Measurements from ENCODE around the gene KLHL21.

Gene KLHL21

DNA sequence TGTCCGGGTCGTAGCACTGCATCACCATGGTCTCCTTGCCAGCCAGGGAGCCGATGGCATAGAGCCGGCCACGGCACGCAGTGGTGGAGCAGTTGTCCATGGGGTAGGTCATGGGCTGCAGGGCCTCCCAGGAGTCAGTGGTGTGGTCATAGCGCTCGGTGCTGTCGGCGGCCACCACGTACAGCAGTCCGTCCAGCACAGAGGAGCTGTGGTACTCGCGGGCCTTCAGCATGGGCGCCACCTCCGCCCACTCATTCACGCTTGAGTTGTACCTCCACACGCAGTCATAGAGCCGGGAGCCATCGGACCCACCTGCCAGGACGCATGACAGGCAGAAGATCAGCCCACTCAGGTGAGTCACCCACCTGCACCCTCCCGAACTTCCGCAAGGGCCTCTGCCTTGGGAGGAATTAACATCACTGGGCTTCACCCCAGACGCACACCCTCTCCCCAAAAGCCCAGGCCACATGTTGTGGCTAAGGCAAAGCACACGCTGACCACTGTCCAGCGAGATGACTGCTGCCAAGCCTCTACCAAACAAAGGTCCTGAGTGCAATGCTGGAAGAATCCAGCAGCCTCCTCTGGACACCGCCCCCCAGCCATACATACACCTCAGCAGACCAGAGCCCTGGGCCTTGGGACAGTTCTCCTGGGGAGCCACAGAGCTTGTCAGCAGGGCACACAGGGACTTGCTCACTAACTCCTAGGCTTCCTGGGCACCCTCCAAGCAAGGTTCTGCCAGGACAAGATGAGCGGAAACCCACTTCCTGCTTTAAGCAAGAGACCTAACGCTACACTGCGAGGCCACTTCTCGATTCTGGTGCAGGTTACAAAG, 3.3 kb downstream of the KLHL21 start:
- DNase-seq = no peak

DNA sequence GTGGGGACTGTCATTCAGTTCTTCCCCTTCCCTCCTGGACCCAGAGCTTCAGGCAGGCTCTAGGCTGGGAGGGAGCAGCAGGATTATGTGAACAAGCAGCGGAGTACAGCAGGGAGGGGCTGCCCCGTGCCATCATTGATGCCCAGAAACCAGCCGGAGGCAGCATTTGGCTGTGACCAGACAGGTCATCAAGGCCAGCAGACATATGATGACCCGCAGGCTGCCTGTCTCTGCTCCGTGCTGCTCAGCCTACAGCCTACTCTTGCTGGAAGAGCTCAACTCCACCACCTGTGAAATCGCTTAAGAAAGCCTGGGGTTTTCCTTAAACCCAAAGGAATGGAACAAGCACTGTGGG, 4.9 kb downstream of the KLHL21 start:
- no peak for DNase-seq

DNA sequence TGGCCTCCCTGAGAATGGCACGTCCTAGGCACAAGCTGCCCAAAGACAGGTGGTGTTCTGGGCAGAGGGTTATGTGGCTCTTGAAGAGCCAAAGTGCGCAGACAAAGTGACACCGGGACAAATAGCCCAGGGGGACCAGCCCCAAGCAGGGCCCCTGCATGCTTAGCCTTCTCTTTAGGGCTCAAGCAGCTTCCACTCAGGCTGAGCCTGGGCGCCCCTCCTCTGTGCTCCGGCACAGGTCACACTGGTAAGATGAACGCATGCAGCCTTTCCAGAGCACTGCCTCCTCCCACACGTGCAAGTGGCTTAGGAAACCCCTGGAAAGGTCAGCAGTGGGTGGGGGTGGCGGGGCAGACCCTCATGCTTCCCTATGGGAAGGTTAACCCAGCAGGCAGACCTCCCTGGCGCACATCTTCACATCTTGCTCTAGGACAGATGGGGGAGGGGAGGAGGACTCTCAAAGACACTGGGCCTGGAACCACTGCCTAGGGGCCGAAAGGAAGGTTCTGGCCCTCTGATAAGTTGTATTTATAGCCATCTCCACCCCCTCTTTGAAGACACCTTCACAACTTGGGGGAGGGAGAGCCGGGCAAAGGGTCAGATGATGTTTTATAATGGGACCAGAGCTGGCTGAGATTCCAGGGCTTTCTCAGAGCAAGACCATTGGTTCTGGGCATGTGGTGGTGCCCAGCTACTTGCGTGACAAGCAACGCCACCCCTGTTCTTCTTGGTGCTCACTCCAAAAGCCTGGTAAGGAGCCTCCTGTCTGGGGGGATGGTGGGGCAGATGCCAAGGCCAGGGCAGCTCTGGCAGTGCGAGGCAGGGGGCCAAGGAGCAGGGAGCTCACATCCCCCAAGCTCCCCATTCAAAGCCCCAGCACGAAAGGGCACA, 5.5 kb downstream of the KLHL21 start:
- no peak for DNase-seq

DNA sequence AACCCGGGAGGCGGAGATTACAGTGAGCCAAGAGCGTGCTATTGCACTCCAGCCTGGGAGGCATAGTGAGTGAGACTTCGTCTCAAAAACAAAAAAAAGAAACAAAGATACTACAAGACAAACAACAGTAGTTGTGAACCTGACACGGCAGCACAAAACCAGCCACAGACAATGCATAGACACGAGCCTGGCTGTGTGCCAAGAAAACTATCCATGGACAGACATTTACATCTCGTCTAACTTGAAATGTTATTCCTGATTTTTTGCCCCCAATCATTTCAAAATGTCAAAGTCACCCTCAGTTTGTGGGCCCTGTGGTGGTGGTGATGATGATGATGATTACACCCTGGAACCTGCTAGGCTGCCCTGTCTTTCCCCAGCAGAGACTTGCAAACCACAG, 6.3 kb downstream of the KLHL21 start:
- DNase-seq = no peak

DNA sequence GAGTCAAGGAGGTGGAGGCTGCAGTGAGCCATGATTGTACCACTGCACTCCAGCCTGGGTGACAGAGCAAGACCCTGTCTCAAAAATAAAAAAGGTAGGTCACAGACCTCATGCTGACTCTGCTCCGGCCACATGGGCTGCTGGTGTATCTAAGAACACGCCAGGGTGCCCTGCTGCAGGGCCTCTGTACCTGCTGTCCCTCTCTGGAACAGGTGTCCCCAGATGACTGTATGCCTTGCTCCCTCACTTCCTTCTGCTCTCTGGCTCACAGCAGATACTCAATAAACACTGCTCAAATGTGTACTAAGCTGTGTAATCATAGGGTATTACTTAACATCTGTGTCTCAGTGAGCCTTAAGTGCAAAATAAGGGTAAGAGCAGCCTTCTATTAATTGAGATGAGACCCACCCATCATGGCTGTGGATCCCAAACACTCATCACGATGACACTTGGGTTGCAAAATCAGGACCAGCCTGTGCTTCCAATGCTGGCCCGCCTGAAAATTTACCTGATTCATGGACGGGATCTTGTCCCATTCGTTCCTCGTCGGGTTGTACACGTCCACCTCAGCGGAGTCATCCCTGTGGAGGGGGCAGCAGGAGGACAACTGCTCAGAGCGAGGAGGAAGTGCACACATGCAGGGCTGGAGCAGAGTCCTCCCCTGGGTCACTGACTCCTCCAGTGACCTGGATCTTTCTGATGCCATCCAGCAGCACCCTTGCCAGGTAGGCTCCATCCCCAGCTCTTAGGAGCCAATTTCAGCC, 7.5 kb downstream of the KLHL21 start:
- DNase-seq = no peak

DNA sequence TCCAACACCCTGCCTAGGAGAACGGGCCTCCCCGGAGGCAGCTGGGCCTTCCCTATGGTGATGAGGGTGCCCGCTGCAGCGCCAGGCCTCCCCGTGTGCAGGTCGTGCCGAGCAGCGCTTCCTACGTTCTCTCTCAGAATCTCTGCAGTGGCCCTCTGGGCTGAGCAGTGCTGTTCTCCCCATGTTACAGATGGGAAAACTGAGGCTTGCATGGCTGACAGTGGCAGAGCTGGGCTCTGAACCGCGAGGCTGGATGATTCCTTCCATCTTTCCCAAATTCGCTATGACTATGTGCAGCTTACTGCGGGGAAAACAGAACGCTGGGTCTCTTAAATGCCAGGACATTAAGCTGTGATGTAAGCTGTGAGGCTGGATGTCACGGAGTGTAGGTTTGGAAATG, 8.9 kb downstream of the KLHL21 start:
- no peak for DNase-seq

DNA sequence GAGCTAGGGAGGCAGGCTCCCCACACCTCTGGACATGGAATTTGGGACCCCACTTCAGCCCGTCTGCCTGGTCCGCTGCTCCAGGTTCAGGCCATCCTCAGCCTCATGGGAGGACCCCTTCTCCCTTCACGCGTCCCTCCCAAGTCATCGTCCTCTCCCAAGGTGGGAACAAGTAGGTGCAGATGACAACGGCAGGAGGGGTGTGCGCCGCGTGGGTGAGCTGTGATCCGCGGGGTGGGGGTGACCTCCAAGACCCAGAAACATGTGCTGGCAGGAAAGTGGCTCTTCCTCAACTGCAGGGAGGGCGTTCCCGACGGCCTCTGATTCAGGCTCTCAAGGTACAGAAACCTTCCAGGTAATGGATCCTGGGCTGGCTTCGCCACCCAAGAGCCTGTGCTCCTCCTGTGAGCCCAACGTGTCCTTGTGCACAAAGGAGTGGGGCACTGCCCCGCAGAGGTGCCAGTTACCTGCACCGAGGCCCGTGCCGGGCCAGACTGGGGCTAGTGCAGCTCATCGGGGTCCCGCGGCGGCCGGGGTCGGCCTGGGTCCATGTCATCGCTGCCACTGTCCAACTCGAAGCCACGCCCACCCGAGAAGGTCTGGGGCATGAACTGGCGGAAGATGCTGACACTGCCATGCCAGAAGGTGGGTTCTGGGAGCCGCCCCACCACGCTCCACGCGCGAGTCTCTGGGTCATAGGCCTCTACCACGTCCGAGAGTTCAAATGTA, 9.6 kb downstream of the KLHL21 start:
- no peak for DNase-seq

DNA sequence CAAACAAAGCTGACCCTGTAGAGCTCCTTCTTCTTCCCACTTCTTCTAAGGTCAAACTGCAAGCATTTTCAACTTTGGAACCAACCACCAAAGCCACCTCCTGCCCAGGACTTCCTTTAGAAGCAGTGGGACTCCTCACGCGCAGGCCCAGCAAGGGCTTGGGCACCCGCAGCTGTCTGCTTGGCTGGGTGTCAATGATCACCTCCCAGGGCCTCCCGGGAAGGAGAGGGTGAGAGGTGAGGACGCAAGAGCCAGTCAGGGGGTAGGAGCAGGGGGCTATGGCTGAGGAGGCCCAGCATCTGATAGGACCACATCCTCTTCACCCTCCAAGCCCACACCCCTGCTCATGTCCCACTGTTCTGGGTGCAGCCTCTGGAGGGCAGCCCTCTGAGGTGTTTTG, 10.2 kb downstream of the KLHL21 start:
- DNase-seq = no peak

DNA sequence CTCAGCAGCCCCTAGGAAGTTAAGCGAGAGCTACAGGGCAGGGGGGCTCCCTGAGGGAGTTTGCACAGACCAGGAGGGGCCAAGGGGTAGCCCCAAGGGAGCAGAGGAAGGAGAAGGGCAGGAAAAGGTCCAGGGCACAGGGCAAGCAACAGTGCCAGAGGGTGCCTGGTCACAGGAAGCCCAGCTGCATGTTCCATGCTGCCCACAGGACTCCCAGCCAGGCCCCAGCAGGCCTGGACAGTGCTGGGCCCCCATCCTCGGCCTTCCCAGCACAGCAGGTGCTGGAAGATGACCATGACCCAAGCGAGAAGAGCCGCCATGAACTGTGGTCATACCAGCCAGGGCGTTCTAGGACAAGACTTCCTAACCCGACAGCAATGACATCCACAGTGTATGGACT, 11.0 kb downstream of the KLHL21 start:
- no peak for DNase-seq

DNA sequence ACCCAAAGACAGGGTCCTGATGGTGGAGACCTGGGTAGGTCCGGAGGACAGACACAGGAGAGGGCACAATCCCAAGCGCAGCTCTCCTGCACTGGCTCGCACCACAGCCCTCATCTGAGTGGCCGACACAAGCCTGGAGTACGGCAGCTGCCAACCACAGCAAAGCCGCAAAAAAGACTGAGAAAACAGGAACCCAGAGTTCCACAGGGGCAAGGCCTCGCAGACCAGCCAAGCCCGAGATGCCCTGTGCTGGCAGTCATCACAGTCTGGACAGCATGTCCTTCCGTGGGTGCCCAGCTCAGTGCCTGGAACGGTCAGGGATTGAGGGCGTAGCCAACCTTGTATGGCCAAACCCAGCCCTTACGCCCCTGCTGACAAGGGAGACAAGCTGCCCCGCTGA, 11.4 kb downstream of the KLHL21 start:
- DNase-seq = no peak

DNA sequence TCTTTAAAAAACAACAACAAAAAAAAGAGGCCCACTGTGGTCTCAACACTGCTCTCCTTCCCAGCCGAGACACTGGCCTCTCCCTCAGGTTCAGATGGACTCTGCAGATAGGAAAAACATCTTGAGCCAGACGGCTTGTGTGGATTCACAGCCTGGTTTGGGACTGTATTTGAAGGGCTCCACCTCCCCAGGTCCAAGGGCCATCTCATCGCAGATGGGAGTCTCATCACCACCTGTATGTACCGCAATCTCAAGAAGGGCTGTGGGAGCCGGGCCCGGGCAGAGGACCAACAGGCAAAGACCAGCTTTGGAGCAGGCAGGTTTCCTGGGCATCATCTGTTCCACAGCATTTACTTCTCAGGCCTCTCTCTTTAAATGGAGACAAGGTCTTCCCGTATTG, 12.6 kb downstream of the KLHL21 start:
- no peak for DNase-seq

DNA sequence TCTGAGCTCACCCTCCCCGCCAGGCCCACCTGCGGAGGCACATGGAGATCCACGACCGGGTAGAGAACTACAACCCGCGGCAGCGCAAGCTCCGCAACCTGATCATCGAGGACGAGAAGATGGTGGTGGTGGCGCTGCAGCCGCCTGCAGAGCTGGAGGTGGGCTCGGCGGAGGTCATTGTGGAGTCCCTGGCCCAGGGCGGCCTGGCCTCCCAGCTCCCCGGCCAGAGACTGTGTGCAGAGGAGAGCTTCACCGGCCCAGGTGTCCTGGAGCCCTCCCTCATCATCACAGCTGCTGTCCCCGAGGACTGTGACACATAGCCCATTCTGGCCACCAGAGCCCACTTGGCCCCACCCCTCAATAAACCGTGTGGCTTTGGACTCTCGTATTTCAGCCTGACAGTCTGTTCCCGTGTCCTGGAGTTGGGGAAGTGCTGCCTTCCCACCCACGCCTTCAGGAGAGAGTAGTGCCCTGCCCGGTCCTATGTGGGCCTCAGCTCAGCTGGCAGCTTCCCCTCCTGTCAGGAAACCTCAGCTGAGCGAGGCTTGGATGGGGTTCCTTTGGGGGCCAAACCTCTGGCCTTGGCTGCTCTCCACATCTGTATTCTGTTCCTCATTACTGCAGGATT, 13.7 kb downstream of the KLHL21 start:
- DNase-seq = no peak

DNA sequence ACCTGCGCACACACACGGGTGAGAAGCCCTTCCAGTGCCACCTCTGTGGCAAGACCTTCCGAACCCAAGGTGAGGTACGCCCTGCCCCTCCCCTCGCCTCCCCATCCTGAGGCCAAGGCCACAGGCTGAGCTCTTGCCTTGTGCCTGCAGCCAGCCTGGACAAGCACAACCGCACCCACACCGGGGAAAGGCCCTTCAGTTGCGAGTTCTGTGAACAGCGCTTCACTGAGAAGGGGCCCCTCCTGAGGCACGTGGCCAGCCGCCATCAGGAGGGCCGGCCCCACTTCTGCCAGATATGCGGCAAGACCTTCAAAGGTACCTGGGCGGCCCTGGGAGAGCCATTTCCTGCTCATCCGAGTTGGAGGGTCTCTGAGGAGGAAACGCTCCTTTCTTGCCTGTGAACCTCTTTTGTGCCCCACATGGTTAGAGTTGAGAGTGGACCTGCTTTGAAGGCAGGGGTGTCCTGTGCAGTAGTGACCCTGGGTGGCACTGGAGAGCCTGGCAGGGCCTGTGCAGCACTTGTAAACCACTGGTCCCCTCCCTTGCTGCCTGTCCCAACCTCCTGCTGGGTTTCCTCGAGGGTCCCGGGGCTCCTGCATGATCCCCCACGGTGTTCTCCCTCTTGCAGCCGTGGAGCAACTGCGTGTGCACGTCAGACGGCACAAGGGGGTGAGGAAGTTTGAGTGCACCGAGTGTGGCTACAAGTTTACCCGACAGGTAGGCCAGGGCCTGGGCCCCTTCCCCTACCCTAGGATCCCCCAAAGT, 14.4 kb downstream of the KLHL21 start:
- DNase-seq = no peak

DNA sequence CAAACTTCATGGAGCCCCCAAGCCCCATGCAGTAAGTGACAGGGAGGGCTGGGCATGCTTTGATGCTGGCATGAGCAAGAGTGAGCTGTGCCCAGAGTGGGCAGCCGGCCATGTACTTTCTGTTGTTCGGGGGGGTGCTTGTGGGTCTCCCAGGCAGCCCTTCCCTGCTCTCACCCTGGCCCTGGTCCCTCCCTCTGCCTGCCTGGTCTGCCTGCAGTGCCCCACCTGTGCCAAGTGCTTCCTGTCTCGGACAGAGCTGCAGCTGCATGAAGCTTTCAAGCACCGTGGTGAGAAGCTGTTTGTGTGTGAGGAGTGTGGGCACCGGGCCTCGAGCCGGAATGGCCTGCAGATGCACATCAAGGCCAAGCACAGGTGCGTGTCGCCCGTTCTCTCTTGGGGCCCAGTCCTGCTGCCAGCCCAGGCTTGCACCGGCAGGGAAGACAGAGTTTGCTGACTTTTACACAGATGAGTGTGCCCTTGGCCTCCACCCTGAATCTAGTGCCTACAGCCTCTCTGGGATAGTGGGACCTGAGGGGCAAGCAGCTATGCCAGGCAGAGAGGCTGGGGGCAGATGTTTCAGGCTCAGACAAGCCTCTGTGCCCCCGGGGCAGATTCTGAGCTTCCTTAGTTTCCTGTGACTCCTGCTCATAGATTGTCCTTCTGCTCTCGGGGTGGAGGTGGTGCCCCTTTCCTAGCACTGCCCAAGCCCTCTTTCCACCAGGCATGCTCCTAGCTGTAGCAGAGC, 15.2 kb downstream of the KLHL21 start:
- no peak for DNase-seq

DNA sequence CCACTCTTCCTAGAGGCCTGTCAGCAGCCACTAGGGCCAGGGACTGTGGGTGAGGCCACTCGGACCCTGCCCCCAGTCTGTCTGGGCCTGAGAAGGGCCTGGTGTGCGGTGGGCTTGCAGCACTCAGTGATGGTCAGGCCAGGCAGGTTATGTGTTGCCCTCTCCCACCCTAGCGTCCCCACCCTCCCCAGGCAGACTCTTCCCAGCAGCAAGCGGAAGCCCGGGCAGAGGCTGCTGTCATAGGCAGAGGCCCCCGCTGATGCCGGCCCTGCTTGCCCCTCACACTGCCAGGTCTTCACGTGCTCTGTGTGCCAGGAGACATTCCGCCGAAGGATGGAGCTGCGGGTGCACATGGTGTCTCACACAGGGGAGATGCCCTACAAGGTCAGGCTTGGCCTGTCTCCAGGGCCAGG, 16.3 kb downstream of the KLHL21 start:
- no peak for DNase-seq

DNA sequence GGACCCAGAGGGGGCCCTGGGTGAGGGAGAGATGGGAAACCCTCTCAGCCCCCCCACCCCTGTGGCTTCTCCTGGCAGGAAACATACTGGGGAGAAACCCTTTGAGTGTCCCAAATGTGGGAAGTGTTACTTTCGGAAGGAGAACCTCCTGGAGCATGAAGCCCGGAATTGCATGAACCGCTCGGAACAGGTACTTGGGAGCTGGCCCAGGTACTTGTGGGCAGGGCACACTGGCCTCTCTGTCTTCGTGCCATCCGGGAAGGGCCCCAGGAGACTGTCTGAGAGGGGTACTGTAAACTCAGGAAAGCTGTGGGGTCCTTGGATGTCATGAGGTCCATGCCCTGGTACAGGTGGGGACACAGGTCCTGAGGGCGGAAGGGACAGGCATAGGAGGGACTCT, 16.8 kb downstream of the KLHL21 start:
- DNase-seq = no peak

DNA sequence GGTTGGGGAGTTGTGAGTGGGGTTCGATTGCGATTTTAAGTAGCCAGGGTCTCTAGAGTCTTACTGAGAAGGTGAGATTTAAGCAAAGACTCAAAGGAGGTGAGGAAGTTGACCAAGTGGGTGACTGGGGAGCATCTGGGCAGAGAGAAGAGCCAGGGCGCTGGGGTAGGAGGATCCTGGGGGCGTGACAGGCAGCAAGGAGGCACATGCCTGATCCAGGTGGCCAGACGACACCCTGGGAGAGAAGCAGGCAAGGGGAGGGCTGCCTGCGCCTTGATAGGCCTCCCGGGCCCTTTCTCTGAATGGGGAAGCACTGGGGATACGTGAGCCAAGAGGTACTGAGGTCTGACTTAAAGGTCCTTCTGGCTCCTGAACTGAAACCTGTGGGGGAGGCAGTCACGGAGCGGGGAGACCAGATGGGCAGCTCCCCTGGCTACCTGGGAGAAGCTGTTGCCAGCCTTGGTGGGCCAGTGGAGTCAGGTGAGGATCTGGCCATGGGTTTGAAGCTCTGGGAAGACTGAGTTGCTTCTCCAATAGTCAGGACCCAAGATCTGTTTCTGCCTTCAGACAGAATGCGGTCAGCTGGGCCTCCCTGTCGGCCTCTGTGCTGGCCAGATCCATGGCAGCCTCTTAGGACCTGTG, 17.5 kb downstream of the KLHL21 start:
- no peak for DNase-seq

DNA sequence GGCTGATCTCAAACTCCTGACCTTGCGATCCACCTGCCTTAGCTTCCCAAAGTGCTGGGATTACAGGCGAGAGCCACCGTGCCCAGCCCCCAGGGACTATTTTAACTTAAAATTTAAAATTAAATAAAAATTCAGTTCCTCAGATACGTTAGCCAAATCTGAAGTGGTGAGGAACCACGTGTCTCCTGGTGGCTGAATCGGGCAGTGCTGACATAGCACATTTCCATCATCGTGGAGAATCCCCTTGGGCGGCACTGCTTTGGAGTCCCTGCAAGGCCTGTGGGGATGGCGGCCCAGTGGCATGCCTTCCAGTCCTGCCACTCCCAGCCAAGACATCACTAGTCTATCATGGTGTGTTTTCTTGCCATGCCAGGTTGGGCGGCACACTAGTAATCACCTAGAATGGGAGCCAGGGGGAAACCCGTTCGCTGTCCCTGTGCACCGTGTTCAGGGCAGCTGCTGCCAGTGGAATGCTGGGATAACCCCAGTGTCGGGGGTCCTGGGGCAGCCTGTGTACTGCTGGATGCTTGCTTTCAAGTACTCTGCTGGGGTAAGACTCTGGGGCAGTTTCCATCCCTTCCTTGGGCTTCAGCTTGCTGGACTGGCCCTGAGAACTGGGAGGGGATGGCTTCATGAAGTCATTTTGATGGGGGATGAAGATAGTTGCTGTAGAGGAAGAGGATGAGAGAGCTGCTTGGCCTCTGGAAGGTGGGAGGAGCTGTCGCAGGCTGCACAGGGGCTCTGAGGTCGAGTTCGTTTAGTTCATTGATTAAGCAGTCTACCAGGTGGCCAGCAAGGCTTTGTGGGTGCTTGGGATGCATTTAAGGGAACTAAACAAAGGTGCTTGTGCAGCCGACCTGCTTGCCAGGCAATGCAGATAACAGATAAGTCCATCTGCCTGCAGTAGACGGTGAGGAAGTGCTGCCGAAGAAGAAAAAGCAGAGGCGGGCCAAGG, 18.3 kb downstream of the KLHL21 start:
- no peak for DNase-seq

DNA sequence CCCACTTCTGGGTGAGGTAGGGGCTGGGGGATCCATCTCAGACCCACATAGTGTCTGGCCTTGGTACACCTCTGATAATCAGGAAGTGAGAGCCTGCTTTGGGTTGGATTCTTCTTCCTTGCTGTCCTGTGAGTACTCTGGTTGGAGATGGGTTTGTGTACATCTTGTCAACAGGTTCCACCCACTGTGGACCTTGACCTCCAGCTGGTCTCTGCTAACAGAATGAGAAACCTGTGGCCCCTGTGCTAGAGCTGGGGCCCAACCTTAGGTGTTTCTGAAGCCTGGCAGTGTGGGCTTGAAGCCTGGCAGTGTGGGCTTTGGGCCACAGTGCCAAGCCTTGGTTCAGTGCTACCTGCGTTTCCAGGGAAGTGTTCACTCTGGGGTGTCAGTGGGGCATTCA, 20.3 kb downstream of the KLHL21 start:
- no peak for DNase-seq

All from NCI-H187 treated with DMSO at 0.1 percent for 48 hours (cell line).